HG03045 (cell line): ENCODE data around the gene FILIP1.

Experiments used
- ATAC-seq: cut with Tn5 transposase; IDR thresholded peaks from one replicate; pipeline ENCODE4 v1.9.1; 2021; ENCODE audit warnings: mild to moderate bottlenecking, moderate library complexity; ENCODE audit not compliant: unreplicated experiment

The FILIP1 gene

DNA sequence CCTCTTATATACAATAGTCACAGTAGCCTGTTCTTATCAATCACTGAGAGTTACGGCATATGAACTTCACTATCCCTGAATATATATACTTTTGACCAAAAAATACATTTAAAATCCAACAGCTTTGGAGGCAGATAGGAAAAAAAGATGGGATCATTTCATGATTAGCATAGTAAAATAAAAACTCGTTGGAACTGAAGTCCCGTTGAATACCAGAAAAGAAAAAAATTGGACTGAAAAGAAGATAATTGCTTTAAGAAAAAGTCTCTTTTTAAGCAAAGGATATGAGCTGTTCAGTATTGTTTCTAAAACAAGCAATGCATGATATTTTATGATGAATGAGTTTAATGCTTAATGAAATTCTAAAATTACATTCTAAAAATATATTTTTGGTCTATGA, 4.4 kb upstream of the FILIP1 start:
- ATAC-seq, result no peak

- no peak for ATAC-seq
Observed at GRCh38 chr6:75495011-75495410, 1.4 kb upstream of the FILIP1 start.

GRCh38 chr6:75494290-75494689, 690 bp upstream of the FILIP1 start:
- no peak for ATAC-seq

- ATAC-seq, result no peak
Observed at GRCh38 chr6:75492386-75493153, 1.0 kb downstream of the FILIP1 start.

DNA sequence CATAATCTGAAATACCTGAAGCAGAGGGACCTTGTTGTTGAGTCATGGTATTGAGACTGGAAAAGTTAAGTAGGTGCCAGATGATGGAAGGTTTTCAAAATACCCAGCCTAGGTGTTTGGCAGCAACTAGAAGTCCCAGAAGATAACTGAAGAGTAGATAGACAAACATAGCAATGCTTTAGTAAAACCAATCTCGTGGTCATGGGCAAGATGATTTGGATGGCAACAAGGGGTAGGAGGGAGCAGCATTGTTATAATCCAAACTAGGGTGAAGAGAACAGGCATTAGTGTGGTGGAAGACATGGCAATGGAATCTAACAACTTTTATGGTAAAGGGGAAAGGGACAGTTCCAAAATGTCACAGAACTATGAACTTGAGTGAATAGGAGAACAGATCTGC, 2.3 kb downstream of the FILIP1 start:
- ATAC-seq, result no peak

DNA sequence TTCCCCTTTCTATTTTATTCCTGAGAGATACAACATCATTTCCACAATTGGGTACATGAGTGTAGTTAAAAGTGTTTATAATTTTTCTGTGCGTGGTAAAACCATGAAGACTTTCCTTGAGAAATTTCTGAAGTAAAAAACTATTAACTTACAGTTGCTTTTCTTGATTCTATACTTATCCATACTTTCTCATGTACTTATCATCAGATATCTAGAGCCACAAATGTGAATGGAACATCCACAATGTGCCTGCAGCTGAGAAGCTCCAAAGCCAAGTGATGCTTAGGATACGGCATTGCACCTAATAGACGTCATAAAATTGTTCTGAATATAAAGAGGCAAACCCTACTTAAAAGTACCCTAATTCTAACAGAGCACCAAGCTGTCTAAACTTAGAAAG, 2.9 kb downstream of the FILIP1 start:
- no peak for ATAC-seq

DNA sequence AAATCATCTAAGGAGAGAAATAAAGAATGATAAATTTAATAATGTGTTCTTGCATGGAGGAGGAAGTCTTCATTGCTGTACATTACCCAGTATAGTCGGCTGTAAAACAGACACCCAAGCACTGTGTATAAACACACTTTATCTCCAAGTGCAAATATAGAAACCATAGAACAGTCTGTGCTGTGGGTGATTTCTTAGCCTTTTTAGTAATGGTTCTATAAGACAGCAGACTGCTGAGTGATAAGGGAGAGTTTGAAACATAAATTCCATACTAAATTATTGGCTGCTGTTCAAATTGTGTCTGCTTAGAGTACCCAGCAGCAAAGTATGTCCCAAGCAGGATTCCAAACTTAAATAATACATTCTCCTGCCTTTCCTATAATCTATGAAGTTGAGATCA, 4.6 kb downstream of the FILIP1 start:
- no peak for ATAC-seq

DNA sequence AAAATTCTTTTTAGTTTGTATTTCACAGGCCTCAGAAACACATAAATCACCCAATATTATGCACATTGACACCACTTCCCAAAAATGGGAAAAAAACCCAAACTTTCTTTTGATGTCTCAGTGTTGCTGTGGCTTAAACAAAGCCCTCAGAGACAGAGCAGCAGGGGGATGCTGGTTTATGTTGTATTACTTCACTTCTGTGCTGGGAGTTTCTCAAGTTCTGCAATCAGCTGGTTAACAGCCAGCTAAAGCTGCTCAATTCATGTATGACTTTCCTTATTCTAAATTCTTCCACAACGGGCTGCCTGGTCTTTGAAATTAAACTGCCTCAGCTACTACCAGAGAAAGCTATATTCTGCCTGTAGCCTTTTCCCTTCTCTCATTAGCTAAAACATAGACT, 5.6 kb downstream of the FILIP1 start:
- ATAC-seq, result no peak

DNA sequence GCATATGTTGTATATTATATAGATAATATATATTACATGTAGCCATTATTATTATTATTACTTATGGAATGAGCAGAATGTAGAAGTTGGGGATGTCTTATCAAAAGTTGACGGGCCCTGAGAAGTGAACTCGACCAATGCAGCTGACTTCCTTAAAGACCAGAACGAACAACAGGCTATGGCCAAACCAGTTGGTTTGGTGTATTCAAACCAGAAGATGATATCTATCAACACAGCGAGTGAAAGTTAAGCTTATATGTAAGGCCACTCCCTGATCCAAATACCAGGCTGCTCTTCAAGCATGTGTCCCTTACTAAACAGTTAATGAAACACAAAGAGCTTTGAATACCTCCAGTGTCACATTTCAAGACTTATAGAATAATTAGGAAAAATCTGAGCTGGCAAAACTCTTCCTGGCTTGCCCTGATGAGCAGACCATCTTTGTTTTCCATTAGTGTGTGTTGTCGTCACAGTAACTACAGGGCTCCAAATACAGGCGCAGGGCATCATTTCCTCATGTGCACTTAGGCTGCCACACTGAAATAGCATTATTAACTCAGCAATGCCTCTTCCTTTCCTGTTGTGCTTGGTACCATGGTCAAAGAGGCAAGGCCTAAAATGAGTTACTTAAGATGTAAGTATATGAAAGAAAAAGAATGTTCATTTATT, 6.6 kb downstream of the FILIP1 start:
- ATAC-seq, result no peak

GRCh38 chr6:75484535-75484934, 9.1 kb downstream of the FILIP1 start:
- no peak for ATAC-seq

- ATAC-seq, result no peak
Observed at GRCh38 chr6:75483136-75483952, 10.3 kb downstream of the FILIP1 start.

- ATAC-seq, result no peak
Observed at GRCh38 chr6:75481936-75482593, 11.5 kb downstream of the FILIP1 start.

- ATAC-seq, result no peak
Observed at GRCh38 chr6:75481394-75481793, 12.2 kb downstream of the FILIP1 start.

- no peak for ATAC-seq
Observed at GRCh38 chr6:75480425-75480824, 13.2 kb downstream of the FILIP1 start.

- ATAC-seq, result no peak
Observed at GRCh38 chr6:75479712-75480111, 13.9 kb downstream of the FILIP1 start.

- ATAC-seq, result no peak
Observed at GRCh38 chr6:75478929-75479328, 14.7 kb downstream of the FILIP1 start.

- no peak for ATAC-seq
Observed at GRCh38 chr6:75472885-75473284, 20.7 kb downstream of the FILIP1 start.

DNA sequence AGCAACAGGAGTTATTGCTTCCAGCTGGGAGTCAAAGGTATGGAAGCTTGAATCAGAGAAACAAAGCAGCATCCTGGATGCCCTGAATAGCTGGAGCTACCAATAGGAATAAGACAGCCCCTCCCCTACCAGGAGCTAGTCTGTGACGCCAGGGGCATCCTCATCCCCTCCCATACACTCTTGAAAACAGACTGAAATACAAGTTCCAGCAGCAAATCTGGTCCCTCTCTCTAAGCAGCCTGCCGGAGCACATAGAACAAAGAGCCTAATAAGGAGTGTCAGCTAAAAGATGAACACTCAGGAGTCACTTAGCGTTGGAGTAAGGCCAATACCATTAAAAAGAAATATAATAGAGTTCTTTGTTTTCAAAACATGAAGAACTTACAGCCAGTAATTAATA, 25.6 kb downstream of the FILIP1 start:
- no peak for ATAC-seq

DNA sequence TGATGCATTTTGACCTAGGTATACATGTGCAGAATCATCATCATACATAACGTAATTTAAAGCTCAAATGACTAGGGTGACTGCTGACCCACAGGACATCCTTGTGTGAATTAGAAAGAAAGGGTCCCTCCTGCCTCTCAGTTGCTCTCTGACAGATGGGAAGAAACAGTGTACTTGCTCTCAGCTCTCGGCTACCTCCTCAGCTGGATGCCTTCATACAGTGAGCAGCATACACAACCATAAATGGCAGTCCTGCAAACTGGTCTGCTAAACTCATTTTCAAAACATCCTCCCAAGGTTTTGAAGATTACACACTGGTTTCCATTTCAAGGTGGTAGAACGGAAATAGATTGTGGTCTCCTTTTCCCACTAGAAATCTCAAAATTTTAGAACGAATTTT, 26.3 kb downstream of the FILIP1 start:
- ATAC-seq, result no peak

- no peak for ATAC-seq
Observed at GRCh38 chr6:75466636-75467035, 27.0 kb downstream of the FILIP1 start.

GRCh38 chr6:75463908-75464307, 29.7 kb downstream of the FILIP1 start:
- no peak for ATAC-seq
